B cell (primary cell): ENCODE measurements around the gene HCST.

Experiments
- EZH2 ChIP-seq: IDR thresholded peaks from 2 replicates; pipeline ENCODE4 v1.6.1; 2012; ENCODE audit warnings: borderline replicate concordance, low read depth, mild to moderate bottlenecking, moderate library complexity, low read length; ENCODE audit not compliant: insufficient read depth, poor library complexity, severe bottlenecking
- TF ChIP-seq, protein P1 (sequence below): fragments of 200-600 bp; IDR thresholded peaks from one replicate; pipeline ENCODE4 v1.8.0; 2022; ENCODE audit warnings: antibody characterized with exemption, mild to moderate bottlenecking

DNA sequence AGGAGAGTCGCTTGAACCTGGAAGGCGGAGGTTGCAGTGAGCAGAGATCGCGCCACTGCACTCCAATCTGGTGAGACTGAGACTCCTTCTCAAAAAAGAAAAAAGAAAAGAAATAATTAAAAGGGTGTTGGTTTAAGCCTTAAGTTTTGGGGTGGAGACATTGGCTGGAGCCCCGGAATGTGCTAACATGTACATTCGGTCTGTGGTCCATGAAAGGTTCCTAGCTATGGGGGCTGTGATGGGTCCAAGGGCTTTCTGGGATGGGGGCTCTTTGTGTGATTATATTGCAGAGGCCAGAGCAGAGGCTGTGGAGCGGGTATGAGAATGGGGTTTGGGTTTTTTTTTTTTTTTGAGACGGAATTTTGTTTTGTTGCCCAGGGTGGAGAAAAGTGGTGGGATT lies 16.4 kb upstream of the HCST start:
- TF ChIP-seq EZH2, result no peak
- TF ChIP-seq, protein P1, sequence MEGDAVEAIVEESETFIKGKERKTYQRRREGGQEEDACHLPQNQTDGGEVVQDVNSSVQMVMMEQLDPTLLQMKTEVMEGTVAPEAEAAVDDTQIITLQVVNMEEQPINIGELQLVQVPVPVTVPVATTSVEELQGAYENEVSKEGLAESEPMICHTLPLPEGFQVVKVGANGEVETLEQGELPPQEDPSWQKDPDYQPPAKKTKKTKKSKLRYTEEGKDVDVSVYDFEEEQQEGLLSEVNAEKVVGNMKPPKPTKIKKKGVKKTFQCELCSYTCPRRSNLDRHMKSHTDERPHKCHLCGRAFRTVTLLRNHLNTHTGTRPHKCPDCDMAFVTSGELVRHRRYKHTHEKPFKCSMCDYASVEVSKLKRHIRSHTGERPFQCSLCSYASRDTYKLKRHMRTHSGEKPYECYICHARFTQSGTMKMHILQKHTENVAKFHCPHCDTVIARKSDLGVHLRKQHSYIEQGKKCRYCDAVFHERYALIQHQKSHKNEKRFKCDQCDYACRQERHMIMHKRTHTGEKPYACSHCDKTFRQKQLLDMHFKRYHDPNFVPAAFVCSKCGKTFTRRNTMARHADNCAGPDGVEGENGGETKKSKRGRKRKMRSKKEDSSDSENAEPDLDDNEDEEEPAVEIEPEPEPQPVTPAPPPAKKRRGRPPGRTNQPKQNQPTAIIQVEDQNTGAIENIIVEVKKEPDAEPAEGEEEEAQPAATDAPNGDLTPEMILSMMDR, result no peak
